Gastroesophageal sphincter (tissue), 3 donors: Measurements from ENCODE around the gene PFN4.

ENCODE experiments used
- POLR2AphosphoS5 ChIP-seq: sonication (generic); formaldehyde crosslinking; IDR thresholded peaks from one replicate; pipeline ENCODE4 v1.6.1; 2017; ENCODE audit warnings: antibody characterized with exemption
- TF ChIP-seq, protein P1 (sequence below), 4 experiments: fragments of 200-600 bp in 2 of 4; fragments of 450-650 bp in 2 of 4; sonication (generic) in 1 of 4; IDR thresholded peaks; one replicate each; pipeline ENCODE4 v1.5.1; 2017 to 2019; ENCODE audit warnings: antibody characterized with exemption in 4 of 4, mild to moderate bottlenecking in 2 of 4, moderate library complexity in 2 of 4

DNA sequence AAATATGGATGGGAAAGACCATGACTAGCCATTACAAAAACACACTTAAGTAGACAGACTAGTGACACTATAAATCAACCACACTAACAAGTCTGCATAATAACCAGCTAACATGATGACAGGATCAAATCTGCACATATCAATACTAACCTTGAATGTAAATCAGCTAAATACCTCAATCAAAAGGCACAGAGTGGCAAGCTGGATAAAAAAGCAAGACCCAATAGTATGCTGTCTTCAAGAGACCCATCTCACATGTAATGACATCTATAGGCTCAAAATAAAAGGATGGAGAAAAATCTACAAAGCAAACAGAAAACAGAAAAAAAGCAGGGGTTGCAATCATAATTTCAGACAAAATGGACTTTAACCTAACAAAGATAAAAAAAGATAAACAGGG lies 16.3 kb downstream of the PFN4 start:
- TF ChIP-seq, protein P1, sequence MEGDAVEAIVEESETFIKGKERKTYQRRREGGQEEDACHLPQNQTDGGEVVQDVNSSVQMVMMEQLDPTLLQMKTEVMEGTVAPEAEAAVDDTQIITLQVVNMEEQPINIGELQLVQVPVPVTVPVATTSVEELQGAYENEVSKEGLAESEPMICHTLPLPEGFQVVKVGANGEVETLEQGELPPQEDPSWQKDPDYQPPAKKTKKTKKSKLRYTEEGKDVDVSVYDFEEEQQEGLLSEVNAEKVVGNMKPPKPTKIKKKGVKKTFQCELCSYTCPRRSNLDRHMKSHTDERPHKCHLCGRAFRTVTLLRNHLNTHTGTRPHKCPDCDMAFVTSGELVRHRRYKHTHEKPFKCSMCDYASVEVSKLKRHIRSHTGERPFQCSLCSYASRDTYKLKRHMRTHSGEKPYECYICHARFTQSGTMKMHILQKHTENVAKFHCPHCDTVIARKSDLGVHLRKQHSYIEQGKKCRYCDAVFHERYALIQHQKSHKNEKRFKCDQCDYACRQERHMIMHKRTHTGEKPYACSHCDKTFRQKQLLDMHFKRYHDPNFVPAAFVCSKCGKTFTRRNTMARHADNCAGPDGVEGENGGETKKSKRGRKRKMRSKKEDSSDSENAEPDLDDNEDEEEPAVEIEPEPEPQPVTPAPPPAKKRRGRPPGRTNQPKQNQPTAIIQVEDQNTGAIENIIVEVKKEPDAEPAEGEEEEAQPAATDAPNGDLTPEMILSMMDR (IDR thresholded peaks at IDR 0.05): no peak
- no peak for TF ChIP-seq POLR2AphosphoS5
